IMR-90 (cell line): ENCODE data around the gene TM2D3. TPM values are rescaled to one million over a fixed set of nuclear protein-coding genes. Genes with fewer than 3 reads are reported as not detected.

ENCODE experiments used
- ATAC-seq: fragments of 200-7000 bp; cut with Tn5 transposase; 2 replicates; pipeline ENCODE4 v1.9.1; 2020; ENCODE audit warnings: low read depth, mild to moderate bottlenecking, moderate library complexity
- BruUV-seq: library from RNA; stranded (reverse); fragments of 400-500 nt; replicated peaks from 2 replicates; lab custom pipeline; 2021; lab: Mats Ljungman, UMichigan
- CTCF ChIA-PET: fragments of 300-600 bp; formaldehyde crosslinking; extraction: SDS; loops from one replicate; lab custom pipeline; 2021; ENCODE audit warnings: antibody characterized with exemption; lab: Yijun Ruan, JAX
- POLR2A ChIA-PET: fragments of 300-600 bp; sonication (Branson Sonifier 250); formaldehyde crosslinking; loops from one replicate; lab custom pipeline; 2022; ENCODE audit warnings: antibody characterized with exemption; ENCODE audit not compliant: unreplicated experiment; lab: Charles Lee
- DNase-seq: peaks from one replicate; pipeline ENCODE4 v3.0.0; 2013
- H2AFZ ChIP-seq: replicated peaks from 2 replicates; pipeline ENCODE3; 2013; ENCODE audit warnings: low read length, mild to moderate bottlenecking; ENCODE audit not compliant: poor library complexity
- H2AK5ac ChIP-seq: 2 replicates; pipeline ENCODE4 v1.6.1; 2013; ENCODE audit warnings: low read depth, low read length, inconsistent platforms
- H2AK9ac ChIP-seq: replicated peaks from 2 replicates; pipeline ENCODE3; 2013; ENCODE audit warnings: mild to moderate bottlenecking, low read depth, low read length, moderate library complexity; ENCODE audit not compliant: poor library complexity
- H2BK120ac ChIP-seq: 2 replicates; pipeline ENCODE4 v1.6.1; 2013; ENCODE audit warnings: low read depth, low read length, inconsistent platforms
- H2BK15ac ChIP-seq: 3 replicates; pipeline ENCODE4 v1.6.1; 2013; ENCODE audit warnings: low read depth, low read length, inconsistent platforms
- H2BK20ac ChIP-seq: 2 replicates; pipeline ENCODE4 v1.6.1; 2013; ENCODE audit warnings: low read depth, mild to moderate bottlenecking, inconsistent platforms, low read length, moderate library complexity
- H2BK5ac ChIP-seq: 2 replicates; pipeline ENCODE4 v1.6.1; 2013; ENCODE audit warnings: mild to moderate bottlenecking, low read depth, low read length, inconsistent platforms; ENCODE audit not compliant: poor library complexity, severe bottlenecking
- H3K14ac ChIP-seq: replicated peaks from 2 replicates; pipeline ENCODE4 v1.6.1; 2013; ENCODE audit warnings: low read depth, low read length, inconsistent platforms
- H3K18ac ChIP-seq: 2 replicates; pipeline ENCODE4 v1.6.1; 2013; ENCODE audit warnings: low read depth, low read length, control low read depth
- H3K23ac ChIP-seq: 2 replicates; pipeline ENCODE4 v1.6.1; 2013; ENCODE audit warnings: low read depth, low read length, inconsistent platforms
- H3K27ac ChIP-seq: 2 replicates; pipeline ENCODE4 v1.5.1; 2013; ENCODE audit warnings: mild to moderate bottlenecking, control low read depth, low read length; ENCODE audit not compliant: insufficient read depth
- H3K27me3 ChIP-seq: 2 replicates; pipeline ENCODE4 v1.6.1; 2013; ENCODE audit warnings: low read length; ENCODE audit not compliant: control insufficient read depth, insufficient read depth
- H3K36me3 ChIP-seq: 2 replicates; pipeline ENCODE4 v1.6.1; 2013; ENCODE audit warnings: low read length, mixed read lengths; ENCODE audit not compliant: control insufficient read depth, insufficient read depth
- H3K4ac ChIP-seq: 2 replicates; pipeline ENCODE4 v1.6.1; 2013; ENCODE audit warnings: low read depth, low read length, inconsistent platforms
- H3K4me1 ChIP-seq: 2 replicates; pipeline ENCODE4 v1.6.1; 2013; ENCODE audit warnings: low read length, mixed read lengths; ENCODE audit not compliant: control insufficient read depth, insufficient read depth
- H3K4me2 ChIP-seq: 2 replicates; pipeline ENCODE4 v1.6.1; 2013; ENCODE audit warnings: low read depth, mild to moderate bottlenecking, control low read depth, low read length, moderate library complexity
- H3K4me3 ChIP-seq: 2 replicates; pipeline ENCODE4 v1.5.1; 2013; ENCODE audit warnings: low read depth, mild to moderate bottlenecking, control low read depth, low read length, moderate library complexity; ENCODE audit not compliant: insufficient read depth
- H3K56ac ChIP-seq: 2 replicates; pipeline ENCODE4 v1.6.1; 2013; ENCODE audit warnings: low read length, inconsistent platforms; ENCODE audit not compliant: insufficient read depth; ENCODE audit errors: extremely low read depth
- H3K79me1 ChIP-seq, 2 experiments: 2 replicates each; pipeline ENCODE4 v1.6.1; 2013; ENCODE audit warnings: low read length in 2 of 2, inconsistent platforms in 1 of 2, low read depth in 1 of 2
- H3K9ac ChIP-seq: 2 replicates; pipeline ENCODE4 v1.6.1; 2013; ENCODE audit warnings: low read depth, low read length, control low read depth
- H3K9me1 ChIP-seq: 2 replicates; pipeline ENCODE4 v1.6.1; 2013; ENCODE audit warnings: low read length, inconsistent platforms; ENCODE audit not compliant: insufficient read depth
- H3K9me3 ChIP-seq: 2 replicates; pipeline ENCODE4 v1.6.1; 2013; ENCODE audit warnings: low read length; ENCODE audit not compliant: control insufficient read depth, insufficient read depth
- H4K20me1 ChIP-seq: 2 replicates; pipeline ENCODE4 v1.6.1; 2013; ENCODE audit warnings: low read length, inconsistent platforms; ENCODE audit not compliant: insufficient read depth
- H4K5ac ChIP-seq: 2 replicates; pipeline ENCODE4 v1.6.1; 2013; ENCODE audit warnings: mild to moderate bottlenecking, low read depth, low read length, control low read depth
- H4K8ac ChIP-seq, 2 experiments: 2 replicates each; pipeline ENCODE4 v1.6.1; 2013; ENCODE audit warnings: low read depth in 2 of 2, low read length in 2 of 2, control low read depth in 1 of 2, inconsistent platforms in 1 of 2
- H4K91ac ChIP-seq: 2 replicates; pipeline ENCODE4 v1.6.1; 2013; ENCODE audit warnings: low read depth, low read length, inconsistent platforms; ENCODE audit not compliant: insufficient read depth
- BHLHE40 ChIP-seq: fragments of 150-350 bp; IDR thresholded peaks from 2 replicates; pipeline ENCODE4 v1.6.1; 2016; ENCODE audit warnings: mild to moderate bottlenecking, low read depth, low read length
- CEBPB ChIP-seq: IDR thresholded peaks from 2 replicates; pipeline ENCODE4 v1.6.1; 2012; ENCODE audit warnings: low read depth, low read length, improper control_type of control experiment
- MAZ ChIP-seq: IDR thresholded peaks from 2 replicates; pipeline ENCODE4 v1.6.1; 2012; ENCODE audit warnings: low read depth, mild to moderate bottlenecking, low read length, improper control_type of control experiment, moderate library complexity, borderline replicate concordance
- MXI1 ChIP-seq: IDR thresholded peaks from 2 replicates; pipeline ENCODE4 v1.6.1; 2012; ENCODE audit warnings: low read depth, mild to moderate bottlenecking, low read length, moderate library complexity, borderline replicate concordance
- POLR2A ChIP-seq: IDR thresholded peaks from 2 replicates; pipeline ENCODE4 v1.6.1; 2012; ENCODE audit warnings: mild to moderate bottlenecking, low read depth, low read length
- RCOR1 ChIP-seq: IDR thresholded peaks from 2 replicates; pipeline ENCODE4 v1.6.1; 2012; ENCODE audit warnings: mild to moderate bottlenecking, low read length, improper control_type of control experiment; ENCODE audit not compliant: insufficient replicate concordance
- SMC3 ChIP-seq: fragments of 150-350 bp; IDR thresholded peaks from 2 replicates; pipeline ENCODE4 v1.6.1; 2016; ENCODE audit warnings: low read depth, mild to moderate bottlenecking, antibody characterized with exemption, low read length, moderate library complexity
- WGBS, 2 experiments: methylation state at CpG; one replicate each; pipeline versions ENCODE4 v1.1.5 to v1.1.7; 2013; ENCODE audit warnings: missing lambda C conversion rate in 2 of 2; ENCODE audit not compliant: insufficient read length in 1 of 2; ENCODE audit errors: extremely low coverage in 2 of 2; 5-methylcytosine and 5-hydroxymethylcytosine counted together
- dilution Hi-C: fragments of 300-500 bp; cut with HindIII; formaldehyde crosslinking; loops from one replicate; pipeline ENCODE4 v1.14.3; 2018; ENCODE audit warnings: low sequenced_read_pairs; ENCODE audit not compliant: unreplicated experiment
- in situ Hi-C: fragments of 300-500 bp; cut with MboI; formaldehyde crosslinking; loops from 3 replicates; pipeline ENCODE4 v1.14.3; 2019; ENCODE audit warnings: low sequenced_read_pairs, inconsistent platforms, mixed read lengths
- intact Hi-C: fragments of 100-400 bp; cut with micrococcal nuclease; formaldehyde crosslinking; loops from 2 replicates; pipeline ENCODE4 v1.10.0; 2022
- polyA plus RNA-seq, 3 experiments: library from polyadenylated mRNA; depleted of rRNA; stranded (reverse); fragments of >200 nt; gene quantifications; 2 replicates each; pipeline ENCODE4 v1.2.3, GENCODE V29; 2012; ENCODE audit warnings: low replicate concordance in 1 of 3
- total RNA-seq: library from RNA; depleted of rRNA; stranded (reverse); fragments of >200 nt; gene quantifications from 2 replicates; pipeline ENCODE4 v1.2.3, GENCODE V29; 2012
- TF ChIP-seq, protein P1 (sequence below): fragments of 150-350 bp; IDR thresholded peaks from 2 replicates; pipeline ENCODE4 v1.6.1; 2017; ENCODE audit warnings: mild to moderate bottlenecking, antibody characterized with exemption, low read length, low read depth
- TF ChIP-seq, protein P2 (sequence below): conservative IDR thresholded peaks from 2 replicates; pipeline ENCODE4 v1.5.1; 2012; ENCODE audit warnings: mild to moderate bottlenecking, low read depth, low read length, improper control_type of control experiment

Gene TM2D3
- total and polyA plus RNA-seq, 2 of the 4 experiments (the other 2 are of a cell fraction), result 27.4 to 34.5 TPM

DNA sequence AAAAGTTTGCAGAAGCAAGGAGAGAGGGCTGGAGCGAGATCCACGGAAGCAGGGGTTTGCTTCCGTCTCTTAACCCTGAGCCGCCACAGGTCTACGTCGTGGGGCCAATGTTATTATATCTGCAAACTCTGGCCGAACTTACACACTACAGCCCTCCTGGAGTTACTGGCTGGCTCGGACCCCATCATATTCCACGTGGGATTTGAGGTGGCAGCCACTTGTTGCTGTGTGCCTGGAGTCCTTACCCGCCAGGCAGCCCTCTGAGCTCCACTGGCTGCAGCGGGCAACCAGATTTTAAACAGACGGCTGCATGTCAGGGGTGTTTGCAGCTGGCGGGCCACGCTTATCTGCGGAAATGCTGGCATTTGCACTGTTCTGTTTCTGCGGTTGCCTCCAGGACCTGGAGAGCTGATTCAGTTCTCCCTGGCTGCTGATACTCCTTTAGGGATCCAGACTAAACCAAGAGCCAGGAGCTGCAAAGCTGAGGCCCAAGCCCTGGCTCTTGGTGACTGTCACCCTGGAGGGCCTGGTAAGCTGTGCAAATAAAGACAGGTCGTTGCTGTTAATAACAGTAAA is 34.7 kb downstream of the TM2D3 start:
- no peak overlapping the region for H3K9ac ChIP-seq
- no peak overlapping the region for H3K27ac ChIP-seq
- H2BK120ac ChIP-seq, result no peak overlapping the region
- H3K4me1 ChIP-seq, result peaks cover 3% of the 10 kb centered on the region
- H3K4me3 ChIP-seq, result no peak overlapping the region
- H2BK5ac ChIP-seq, result no peak overlapping the region
- no peak overlapping the region for H2AK5ac ChIP-seq
- H4K8ac ChIP-seq, result no peak overlapping the region
- no peaks in the 10 kb centered on the region for H3K9me3 ChIP-seq
- ChIA-PET POLR2A (no interaction called here), CTCF (no interaction called here)
- H3K4me2 ChIP-seq, result no peak overlapping the region
- H3K79me1 ChIP-seq, result no peaks in the 10 kb centered on the region
- H3K9me1 ChIP-seq, result 0 out of 2 replicates have a peak, but pooled peaks cover 2% of the 10 kb centered on the region
- H3K4ac ChIP-seq, result no peak overlapping the region
- no peaks in the 10 kb centered on the region for H3K36me3 ChIP-seq
- H3K14ac ChIP-seq, result no peak overlapping the region
- ATAC-seq (no peak), DNase-seq (no peak)
- H2AK9ac ChIP-seq, result no peak overlapping the region
- in situ Hi-C loops, result no loop called here
- no peaks in the 10 kb centered on the region for H4K20me1 ChIP-seq
- H3K23ac ChIP-seq, result no peak overlapping the region
- dilution Hi-C loops, result no loop called here
- no peak overlapping the region for H4K91ac ChIP-seq
- no TSS peak for BruUV-seq
- H2BK20ac ChIP-seq, result no peak overlapping the region
- H2AFZ ChIP-seq, result no peak overlapping the region
- TF ChIP-seq, protein P1, sequence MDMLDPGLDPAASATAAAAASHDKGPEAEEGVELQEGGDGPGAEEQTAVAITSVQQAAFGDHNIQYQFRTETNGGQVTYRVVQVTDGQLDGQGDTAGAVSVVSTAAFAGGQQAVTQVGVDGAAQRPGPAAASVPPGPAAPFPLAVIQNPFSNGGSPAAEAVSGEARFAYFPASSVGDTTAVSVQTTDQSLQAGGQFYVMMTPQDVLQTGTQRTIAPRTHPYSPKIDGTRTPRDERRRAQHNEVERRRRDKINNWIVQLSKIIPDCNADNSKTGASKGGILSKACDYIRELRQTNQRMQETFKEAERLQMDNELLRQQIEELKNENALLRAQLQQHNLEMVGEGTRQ, result no peak
- TF ChIP-seq POLR2A, result no peak
- no peak for TF ChIP-seq MXI1
- TF ChIP-seq BHLHE40, result no peak
- no peak for TF ChIP-seq SMC3
- TF ChIP-seq, protein P2, sequence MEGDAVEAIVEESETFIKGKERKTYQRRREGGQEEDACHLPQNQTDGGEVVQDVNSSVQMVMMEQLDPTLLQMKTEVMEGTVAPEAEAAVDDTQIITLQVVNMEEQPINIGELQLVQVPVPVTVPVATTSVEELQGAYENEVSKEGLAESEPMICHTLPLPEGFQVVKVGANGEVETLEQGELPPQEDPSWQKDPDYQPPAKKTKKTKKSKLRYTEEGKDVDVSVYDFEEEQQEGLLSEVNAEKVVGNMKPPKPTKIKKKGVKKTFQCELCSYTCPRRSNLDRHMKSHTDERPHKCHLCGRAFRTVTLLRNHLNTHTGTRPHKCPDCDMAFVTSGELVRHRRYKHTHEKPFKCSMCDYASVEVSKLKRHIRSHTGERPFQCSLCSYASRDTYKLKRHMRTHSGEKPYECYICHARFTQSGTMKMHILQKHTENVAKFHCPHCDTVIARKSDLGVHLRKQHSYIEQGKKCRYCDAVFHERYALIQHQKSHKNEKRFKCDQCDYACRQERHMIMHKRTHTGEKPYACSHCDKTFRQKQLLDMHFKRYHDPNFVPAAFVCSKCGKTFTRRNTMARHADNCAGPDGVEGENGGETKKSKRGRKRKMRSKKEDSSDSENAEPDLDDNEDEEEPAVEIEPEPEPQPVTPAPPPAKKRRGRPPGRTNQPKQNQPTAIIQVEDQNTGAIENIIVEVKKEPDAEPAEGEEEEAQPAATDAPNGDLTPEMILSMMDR, result no peak
- no peak for TF ChIP-seq RCOR1
- no peak for TF ChIP-seq MAZ
- TF ChIP-seq CEBPB, result no peak
- H3K56ac ChIP-seq, result no peak overlapping the region
- intact Hi-C loops, result no loop called here
- no peak overlapping the region for H3K18ac ChIP-seq
- H2BK15ac ChIP-seq, result no peak overlapping the region
- H3K27me3 ChIP-seq, result no peaks in the 10 kb centered on the region; the same call in 1 of the 2 replicates
- 80% methylated on average over 12 of the region's 17 CpGs; no CpG with 5 or more reads in 1 of the 2 experiments for WGBS, 2 experiments
- H4K5ac ChIP-seq, result no peak overlapping the region
